Choroid plexus epithelial cell (primary cell): ENCODE measurements around the gene CLDN2.

Experiments
- DNase-seq: peaks from one replicate; pipeline ENCODE4 v3.0.0-alpha.2; 2010; ENCODE audit warnings: low read depth
- H3K4me3 ChIP-seq: 2 replicates; pipeline ENCODE4 v1.5.1; 2011; ENCODE audit warnings: low read depth, mild to moderate bottlenecking, control low read depth, low read length, moderate library complexity
- CTCF ChIP-seq: conservative IDR thresholded peaks from 2 replicates; pipeline ENCODE4 v1.5.1; 2011; ENCODE audit warnings: low read depth, mild to moderate bottlenecking, control low read depth, inconsistent platforms, low read length, moderate library complexity

CLDN2 gene

GRCh38 chrX:106946464-106946863 lies 26.3 kb downstream of the CLDN2 start:
- no peak for DNase-seq
- no peak overlapping the region for H3K4me3 ChIP-seq
- TF ChIP-seq CTCF = no peak

GRCh38 chrX:106948641-106949040 lies 28.4 kb downstream of the CLDN2 start:
- H3K4me3 ChIP-seq = no peak overlapping the region
- TF ChIP-seq CTCF = no peak
- no peak for DNase-seq

DNA sequence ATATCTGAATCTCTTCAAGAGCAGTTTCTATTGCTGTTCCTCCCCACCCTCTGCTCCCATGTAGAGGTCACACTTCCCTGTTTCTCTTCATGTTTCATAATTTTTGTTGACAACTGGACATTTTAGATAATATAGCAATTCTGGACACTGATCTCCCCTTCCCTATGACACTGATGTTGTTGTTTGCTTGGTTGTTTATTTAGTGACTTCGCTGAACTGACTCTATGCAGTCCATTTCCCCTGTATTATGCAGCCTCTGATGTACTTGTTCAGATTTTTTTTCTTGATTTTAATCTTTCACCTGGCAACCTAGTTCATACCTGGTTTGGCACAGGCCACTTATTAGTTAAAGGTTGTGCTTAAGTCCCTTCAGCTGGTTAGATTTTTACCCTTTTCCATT lies 29.2 kb downstream of the CLDN2 start:
- no peak for DNase-seq
- no peak for TF ChIP-seq CTCF
- H3K4me3 ChIP-seq = no peak overlapping the region

- no peak for DNase-seq
- TF ChIP-seq CTCF = no peak
- H3K4me3 ChIP-seq = no peak overlapping the region
Observed at GRCh38 chrX:106950381-106950780, 30.2 kb downstream of the CLDN2 start.

GRCh38 chrX:106951230-106951629 lies 31.0 kb downstream of the CLDN2 start:
- TF ChIP-seq CTCF = no peak
- no peak for DNase-seq
- no peak overlapping the region for H3K4me3 ChIP-seq

GRCh38 chrX:106952089-106952488 lies 31.9 kb downstream of the CLDN2 start:
- no peak for TF ChIP-seq CTCF
- no peak overlapping the region for H3K4me3 ChIP-seq
- no peak for DNase-seq

- no peak for TF ChIP-seq CTCF
- no peak for DNase-seq
- no peak overlapping the region for H3K4me3 ChIP-seq
Observed at GRCh38 chrX:106952538-106952937, 32.3 kb downstream of the CLDN2 start.
